WTC11 (cell line): ENCODE measurements around the gene NR1H2. TPM values are rescaled to one million over a fixed set of nuclear protein-coding genes. Genes with fewer than 3 reads are reported as not detected.

Experiments
- ATAC-seq: fragments of 200-7000 bp; cut with Tn5 transposase; 2 replicates; pipeline ENCODE4 v1.10.0; 2021; ENCODE audit warnings: mild to moderate bottlenecking, moderate library complexity
- CTCF ChIA-PET: fragments of 300-600 bp; sonication (Branson Sonifier 250); formaldehyde crosslinking; loops from one replicate; lab custom pipeline; 2021; ENCODE audit warnings: antibody characterized with exemption; lab: Charles Lee
- POLR2A ChIA-PET: fragments of 350-600 bp; sonication (Branson Sonifier 250); formaldehyde crosslinking; loops from one replicate; lab custom pipeline; 2021; ENCODE audit warnings: antibody characterized with exemption; lab: Charles Lee
- DNase-seq: peaks from one replicate; pipeline ENCODE4 v3.0.0; 2021; ENCODE audit warnings: low spot score
- H3K27ac Mint-ChIP-seq: 2 replicates; pipeline ENCODE4 v1.8.0; 2021; ENCODE audit warnings: mixed read lengths
- H3K27me3 Mint-ChIP-seq: 2 replicates; pipeline ENCODE4 v1.8.0; 2021; ENCODE audit warnings: low read depth, mild to moderate bottlenecking, moderate library complexity, mixed read lengths
- H3K36me3 Mint-ChIP-seq: 2 replicates; pipeline ENCODE4 v1.8.0; 2021; ENCODE audit warnings: mixed read lengths
- H3K4me1 Mint-ChIP-seq: 2 replicates; pipeline ENCODE4 v1.8.0; 2022; ENCODE audit warnings: mixed read lengths
- H3K4me3 Mint-ChIP-seq: 2 replicates; pipeline ENCODE4 v1.8.0; 2021; ENCODE audit warnings: mild to moderate bottlenecking, moderate library complexity, mixed read lengths
- H3K9me3 Mint-ChIP-seq: 2 replicates; pipeline ENCODE4 v1.8.0; 2021; ENCODE audit warnings: mixed read lengths
- AFF4 ChIP-seq: sonication (generic); formaldehyde crosslinking; IDR thresholded peaks from 2 replicates; pipeline ENCODE4 v1.8.1; 2023; ENCODE audit warnings: mild to moderate bottlenecking, missing genetic modification reagents, borderline replicate concordance
- CREB1 ChIP-seq: sonication (generic); formaldehyde crosslinking; IDR thresholded peaks from 2 replicates; pipeline ENCODE4 v1.8.0; 2023; ENCODE audit warnings: mild to moderate bottlenecking, missing genetic modification reagents
- ETV6 ChIP-seq: sonication (generic); formaldehyde crosslinking; IDR thresholded peaks from 2 replicates; pipeline ENCODE4 v1.8.1; 2022; ENCODE audit warnings: mild to moderate bottlenecking, missing genetic modification reagents
- FOXJ3 ChIP-seq: sonication (generic); formaldehyde crosslinking; IDR thresholded peaks from 2 replicates; pipeline ENCODE4 v1.9.0; 2021; ENCODE audit warnings: missing genetic modification reagents, mild to moderate bottlenecking, borderline replicate concordance
- IRF1 ChIP-seq: sonication (generic); formaldehyde crosslinking; IDR thresholded peaks from 2 replicates; pipeline ENCODE4 v1.8.0; 2023; ENCODE audit warnings: missing genetic modification reagents
- IRF2 ChIP-seq: sonication (generic); formaldehyde crosslinking; IDR thresholded peaks from 2 replicates; pipeline ENCODE4 v1.8.0; 2022; ENCODE audit warnings: low read depth, missing genetic modification reagents, borderline replicate concordance
- NR1H2 ChIP-seq: sonication (generic); formaldehyde crosslinking; IDR thresholded peaks from 2 replicates; pipeline ENCODE4 v1.9.0; 2021; ENCODE audit warnings: mild to moderate bottlenecking, moderate library complexity, missing genetic modification reagents
- RORB ChIP-seq: fragments of 250-450 bp; sonication (Bioruptor Pico); IDR thresholded peaks from 2 replicates; pipeline ENCODE4 v1.9.0; 2021; ENCODE audit warnings: mild to moderate bottlenecking
- SMAD3 ChIP-seq: sonication (generic); formaldehyde crosslinking; IDR thresholded peaks from 2 replicates; pipeline ENCODE4 v1.8.0; 2022; ENCODE audit warnings: missing genetic modification reagents, mild to moderate bottlenecking, borderline replicate concordance
- SP1 ChIP-seq: sonication (generic); formaldehyde crosslinking; conservative IDR thresholded peaks from 2 replicates; pipeline ENCODE4 v1.8.1; 2022; ENCODE audit warnings: missing genetic modification reagents
- STAT6 ChIP-seq: sonication (generic); formaldehyde crosslinking; conservative IDR thresholded peaks from 2 replicates; pipeline ENCODE4 v1.8.1; 2023; ENCODE audit warnings: mild to moderate bottlenecking, low read depth, missing genetic modification reagents, moderate library complexity
- TEAD1 ChIP-seq: sonication (generic); formaldehyde crosslinking; IDR thresholded peaks from 2 replicates; pipeline ENCODE4 v1.8.0; 2022; ENCODE audit warnings: mild to moderate bottlenecking, missing genetic modification reagents
- ZBTB43 ChIP-seq: sonication (generic); formaldehyde crosslinking; IDR thresholded peaks from 2 replicates; pipeline ENCODE4 v1.8.1; 2023; ENCODE audit warnings: mild to moderate bottlenecking, missing genetic modification reagents
- ZNF263 ChIP-seq: sonication (generic); formaldehyde crosslinking; IDR thresholded peaks from 2 replicates; pipeline ENCODE4 v1.8.1; 2022; ENCODE audit warnings: low read depth, mild to moderate bottlenecking, moderate library complexity, missing genetic modification reagents
- total RNA-seq: library from RNA; stranded (reverse); gene quantifications from 3 replicates; pipeline ENCODE4 v1.2.3, GENCODE V29; 2021
- TF ChIP-seq, protein P1 (sequence below): fragments of 250-450 bp; sonication (Bioruptor Pico); IDR thresholded peaks from 2 replicates; pipeline ENCODE4 v1.9.0; 2021; ENCODE audit warnings: mild to moderate bottlenecking
- TF ChIP-seq, protein P2 (sequence below): fragments of 250-450 bp; sonication (Bioruptor Pico); IDR thresholded peaks from 2 replicates; pipeline ENCODE4 v1.9.0; 2021; ENCODE audit warnings: mild to moderate bottlenecking, borderline replicate concordance
- TF ChIP-seq, protein P3 (sequence below): sonication (generic); formaldehyde crosslinking; IDR thresholded peaks from 2 replicates; pipeline ENCODE4 v1.8.1; 2023; ENCODE audit warnings: mild to moderate bottlenecking, missing genetic modification reagents, moderate library complexity

Gene NR1H2
- total RNA-seq, 1 experiment from 2014 or later, result 45.8 TPM

DNA sequence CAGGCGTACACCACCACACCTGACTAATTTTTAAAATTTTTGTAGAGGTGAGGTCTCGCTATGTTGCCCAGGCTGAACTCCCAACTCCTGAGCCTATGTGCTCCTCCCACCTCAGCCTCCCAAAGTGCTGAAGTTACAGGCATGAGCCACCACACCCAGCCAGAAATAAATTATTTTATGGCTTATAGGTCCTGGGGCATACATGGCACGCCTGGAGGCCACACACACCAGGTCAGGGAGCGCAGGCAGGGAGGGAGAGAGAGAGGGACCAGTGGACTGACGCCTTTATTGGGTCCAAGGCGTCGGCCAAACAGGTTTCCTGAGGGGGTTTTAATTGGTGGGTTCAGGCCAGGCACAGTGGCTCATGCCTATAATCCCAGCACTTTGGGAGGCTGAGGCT is 49.3 kb downstream of the NR1H2 start:
- no peak for DNase-seq
- Mint-ChIP-seq H3K36me3 (peaks cover 4% of the 10 kb centered on the region; the same call in 1 of the 2 replicates), H3K9me3 (no peaks in the 10 kb centered on the region)

More for the DNA sequence above, 49.3 kb downstream of the NR1H2 start:
- ChIA-PET CTCF (no interaction called here), POLR2A (no interaction called here)
- peaks cover 25% of the 10 kb centered on the region for H3K27me3 Mint-ChIP-seq
- H3K4me3 Mint-ChIP-seq, result no peak overlapping the region
- no peak for ATAC-seq
- TF ChIP-seq SMAD3 (CRISPR knock-in tag) (no peak), ZNF263 (CRISPR knock-in tag) (no peak), AFF4 (no peak), FOXJ3 (no peak), RORB (no peak), NR1H2 (CRISPR knock-in tag) (no peak), STAT6 (no peak), IRF1 (CRISPR knock-in tag) (no peak), CREB1 (CRISPR knock-in tag) (no peak), ZBTB43 (CRISPR knock-in tag) (no peak), SP1 (CRISPR knock-in tag) (no peak), IRF2 (CRISPR knock-in tag) (no peak), ETV6 (CRISPR knock-in tag) (no peak), TEAD1 (CRISPR knock-in tag) (no peak)
- TF ChIP-seq, protein P1, sequence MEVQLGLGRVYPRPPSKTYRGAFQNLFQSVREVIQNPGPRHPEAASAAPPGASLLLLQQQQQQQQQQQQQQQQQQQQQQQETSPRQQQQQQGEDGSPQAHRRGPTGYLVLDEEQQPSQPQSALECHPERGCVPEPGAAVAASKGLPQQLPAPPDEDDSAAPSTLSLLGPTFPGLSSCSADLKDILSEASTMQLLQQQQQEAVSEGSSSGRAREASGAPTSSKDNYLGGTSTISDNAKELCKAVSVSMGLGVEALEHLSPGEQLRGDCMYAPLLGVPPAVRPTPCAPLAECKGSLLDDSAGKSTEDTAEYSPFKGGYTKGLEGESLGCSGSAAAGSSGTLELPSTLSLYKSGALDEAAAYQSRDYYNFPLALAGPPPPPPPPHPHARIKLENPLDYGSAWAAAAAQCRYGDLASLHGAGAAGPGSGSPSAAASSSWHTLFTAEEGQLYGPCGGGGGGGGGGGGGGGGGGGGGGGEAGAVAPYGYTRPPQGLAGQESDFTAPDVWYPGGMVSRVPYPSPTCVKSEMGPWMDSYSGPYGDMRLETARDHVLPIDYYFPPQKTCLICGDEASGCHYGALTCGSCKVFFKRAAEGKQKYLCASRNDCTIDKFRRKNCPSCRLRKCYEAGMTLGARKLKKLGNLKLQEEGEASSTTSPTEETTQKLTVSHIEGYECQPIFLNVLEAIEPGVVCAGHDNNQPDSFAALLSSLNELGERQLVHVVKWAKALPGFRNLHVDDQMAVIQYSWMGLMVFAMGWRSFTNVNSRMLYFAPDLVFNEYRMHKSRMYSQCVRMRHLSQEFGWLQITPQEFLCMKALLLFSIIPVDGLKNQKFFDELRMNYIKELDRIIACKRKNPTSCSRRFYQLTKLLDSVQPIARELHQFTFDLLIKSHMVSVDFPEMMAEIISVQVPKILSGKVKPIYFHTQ (CRISPR knock-in tag), result no peak
- TF ChIP-seq, protein P2, sequence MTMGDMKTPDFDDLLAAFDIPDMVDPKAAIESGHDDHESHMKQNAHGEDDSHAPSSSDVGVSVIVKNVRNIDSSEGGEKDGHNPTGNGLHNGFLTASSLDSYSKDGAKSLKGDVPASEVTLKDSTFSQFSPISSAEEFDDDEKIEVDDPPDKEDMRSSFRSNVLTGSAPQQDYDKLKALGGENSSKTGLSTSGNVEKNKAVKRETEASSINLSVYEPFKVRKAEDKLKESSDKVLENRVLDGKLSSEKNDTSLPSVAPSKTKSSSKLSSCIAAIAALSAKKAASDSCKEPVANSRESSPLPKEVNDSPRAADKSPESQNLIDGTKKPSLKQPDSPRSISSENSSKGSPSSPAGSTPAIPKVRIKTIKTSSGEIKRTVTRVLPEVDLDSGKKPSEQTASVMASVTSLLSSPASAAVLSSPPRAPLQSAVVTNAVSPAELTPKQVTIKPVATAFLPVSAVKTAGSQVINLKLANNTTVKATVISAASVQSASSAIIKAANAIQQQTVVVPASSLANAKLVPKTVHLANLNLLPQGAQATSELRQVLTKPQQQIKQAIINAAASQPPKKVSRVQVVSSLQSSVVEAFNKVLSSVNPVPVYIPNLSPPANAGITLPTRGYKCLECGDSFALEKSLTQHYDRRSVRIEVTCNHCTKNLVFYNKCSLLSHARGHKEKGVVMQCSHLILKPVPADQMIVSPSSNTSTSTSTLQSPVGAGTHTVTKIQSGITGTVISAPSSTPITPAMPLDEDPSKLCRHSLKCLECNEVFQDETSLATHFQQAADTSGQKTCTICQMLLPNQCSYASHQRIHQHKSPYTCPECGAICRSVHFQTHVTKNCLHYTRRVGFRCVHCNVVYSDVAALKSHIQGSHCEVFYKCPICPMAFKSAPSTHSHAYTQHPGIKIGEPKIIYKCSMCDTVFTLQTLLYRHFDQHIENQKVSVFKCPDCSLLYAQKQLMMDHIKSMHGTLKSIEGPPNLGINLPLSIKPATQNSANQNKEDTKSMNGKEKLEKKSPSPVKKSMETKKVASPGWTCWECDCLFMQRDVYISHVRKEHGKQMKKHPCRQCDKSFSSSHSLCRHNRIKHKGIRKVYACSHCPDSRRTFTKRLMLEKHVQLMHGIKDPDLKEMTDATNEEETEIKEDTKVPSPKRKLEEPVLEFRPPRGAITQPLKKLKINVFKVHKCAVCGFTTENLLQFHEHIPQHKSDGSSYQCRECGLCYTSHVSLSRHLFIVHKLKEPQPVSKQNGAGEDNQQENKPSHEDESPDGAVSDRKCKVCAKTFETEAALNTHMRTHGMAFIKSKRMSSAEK (CRISPR knock-in tag), result no peak
- TF ChIP-seq, protein P3, sequence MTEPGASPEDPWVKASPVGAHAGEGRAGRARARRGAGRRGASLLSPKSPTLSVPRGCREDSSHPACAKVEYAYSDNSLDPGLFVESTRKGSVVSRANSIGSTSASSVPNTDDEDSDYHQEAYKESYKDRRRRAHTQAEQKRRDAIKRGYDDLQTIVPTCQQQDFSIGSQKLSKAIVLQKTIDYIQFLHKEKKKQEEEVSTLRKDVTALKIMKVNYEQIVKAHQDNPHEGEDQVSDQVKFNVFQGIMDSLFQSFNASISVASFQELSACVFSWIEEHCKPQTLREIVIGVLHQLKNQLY (CRISPR knock-in tag), result no peak
- no peak overlapping the region for H3K27ac Mint-ChIP-seq
- H3K4me1 Mint-ChIP-seq, result peaks cover 8% of the 10 kb centered on the region
